ENCODE data around the gene METTL21C. TPM values are rescaled to one million over a fixed set of nuclear protein-coding genes. Genes with fewer than 3 reads are reported as not detected.
A peak's percentile ranks its signal among the peaks of the same experiment; 100 is the strongest.

Gene METTL21C
- polyA plus RNA-seq, 6 donors from 2014 or later, result not detected

DNA sequence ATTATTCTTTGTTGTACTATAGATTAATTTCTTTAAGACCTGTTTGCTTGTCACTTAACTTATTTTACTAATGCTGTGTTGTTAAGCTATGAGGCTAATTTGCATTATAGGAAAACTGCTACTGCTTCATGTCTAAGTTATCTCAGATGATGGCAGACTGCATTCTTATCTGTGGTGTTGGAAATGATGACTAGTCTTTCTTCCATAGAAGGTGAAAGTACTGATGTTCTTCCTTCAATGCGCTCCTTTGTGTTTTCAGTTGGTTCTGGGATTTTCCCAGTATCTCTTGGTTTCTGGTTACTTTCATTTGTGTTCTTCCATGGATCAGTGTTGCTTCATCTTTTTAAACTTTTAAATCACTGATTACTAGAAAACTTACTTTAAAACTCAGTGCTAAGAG, 51.2 kb downstream of the METTL21C start:
- H3K27me3 Mint-ChIP-seq, result no peaks in the 10 kb centered on the region
- DNase-seq (no peak), ATAC-seq (ENCODE audit: low read depth in 2 of 2) (no peak)
- H3K27ac Mint-ChIP-seq, result no peak overlapping the region
- no peaks in the 10 kb centered on the region for H3K4me1 Mint-ChIP-seq
- H3K9me3 Mint-ChIP-seq, result no peaks in the 10 kb centered on the region
- no peak overlapping the region for H3K4me3 Mint-ChIP-seq
- H3K36me3 Mint-ChIP-seq, result peaks cover 13 to 21% of the 10 kb centered on the region in 2 donors

DNA sequence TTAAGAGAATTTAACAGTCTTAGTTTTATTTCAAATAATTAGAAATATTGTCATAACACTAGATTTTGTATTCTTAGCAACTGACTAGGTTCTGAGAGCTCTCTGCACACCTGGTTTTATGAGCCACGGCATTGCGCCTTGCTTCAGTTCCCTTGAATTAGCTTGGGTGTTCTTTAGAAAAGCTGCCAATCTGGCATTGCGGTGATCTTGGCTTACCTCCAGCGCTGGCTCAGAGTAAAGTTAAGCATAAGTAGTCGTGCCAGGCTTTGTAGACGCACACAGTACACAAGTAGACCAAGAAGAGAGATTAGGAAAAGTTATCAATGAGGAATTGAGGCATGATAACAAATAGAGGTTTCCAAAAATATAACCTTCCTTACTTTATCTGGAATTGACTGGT, 52.4 kb downstream of the METTL21C start:
- ATAC-seq (ENCODE audit: low read depth in 2 of 2) (no peak), DNase-seq (no peak)
- Mint-ChIP-seq H3K36me3 (peaks cover 10 to 25% of the 10 kb centered on the region in 2 donors), H3K4me1 (no peaks in the 10 kb centered on the region), H3K27ac (no peak overlapping the region), H3K27me3 (no peaks in the 10 kb centered on the region), H3K9me3 (peaks cover 0 to 1% (median 0%) of the 10 kb centered on the region in 7 donors), H3K4me3 (no peak overlapping the region)

DNA sequence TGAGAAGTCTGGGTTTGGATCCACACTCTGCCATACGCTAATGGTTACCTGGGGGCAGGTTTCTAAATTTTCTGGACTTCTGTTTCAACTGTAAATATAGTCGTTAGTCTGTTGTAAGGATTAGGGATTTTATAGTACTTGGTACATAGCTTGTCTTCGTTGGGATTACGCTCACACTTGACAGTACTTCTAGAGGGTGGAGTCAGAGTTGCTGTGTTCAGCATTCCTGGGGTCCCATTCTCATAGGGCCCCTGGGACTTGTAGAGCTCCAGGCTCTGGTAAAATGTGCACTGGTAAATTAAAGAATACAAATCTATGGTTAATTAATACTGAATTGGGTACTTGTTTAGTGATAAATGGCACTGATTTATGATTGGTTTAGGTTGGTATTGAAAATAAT, 52.8 kb downstream of the METTL21C start:
- H3K9me3 Mint-ChIP-seq, result peaks cover 0 to 1% (median 0%) of the 10 kb centered on the region in 7 donors
- no peak overlapping the region for H3K4me3 Mint-ChIP-seq
- H3K36me3 Mint-ChIP-seq, result peaks cover 10 to 29% of the 10 kb centered on the region in 2 donors
- no peak overlapping the region for H3K27ac Mint-ChIP-seq
- no peaks in the 10 kb centered on the region for H3K4me1 Mint-ChIP-seq
- H3K27me3 Mint-ChIP-seq, result no peaks in the 10 kb centered on the region
- no peak for ATAC-seq (ENCODE audit: low read depth in 2 of 2)
- DNase-seq, result no peak

DNA sequence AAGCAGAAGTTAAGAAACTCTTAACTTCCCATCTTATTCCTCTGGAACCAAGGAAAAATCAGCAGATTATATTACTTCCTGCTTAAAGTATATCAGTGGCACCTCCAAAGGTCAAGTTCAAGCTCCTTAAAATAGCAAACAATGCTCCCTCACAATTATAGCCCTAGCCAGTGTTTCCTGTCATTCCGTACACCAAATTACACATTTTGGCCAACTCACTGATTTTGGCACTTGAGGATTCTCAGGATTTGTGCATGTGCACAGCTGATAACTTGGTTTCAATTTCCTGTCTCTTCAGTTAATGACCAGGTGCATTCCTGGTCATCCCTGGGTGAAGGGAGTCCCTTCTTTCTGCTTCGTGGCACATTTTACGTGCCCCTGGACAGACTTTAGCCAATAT, 56.1 kb downstream of the METTL21C start:
- no peaks in the 10 kb centered on the region for H3K27me3 Mint-ChIP-seq
- peaks cover 28 to 52% of the 10 kb centered on the region in 2 donors for H3K36me3 Mint-ChIP-seq

More for the DNA sequence above, 56.1 kb downstream of the METTL21C start:
- no peak overlapping the region for H3K4me3 Mint-ChIP-seq
- no peak for DNase-seq
- H3K27ac Mint-ChIP-seq, result peak overlapping the region in 1 of 6 donors; percentile 15
- ATAC-seq (ENCODE audit: low read depth in 2 of 2), result no peak
- peaks cover 0 to 1% (median 0%) of the 10 kb centered on the region in 7 donors for H3K9me3 Mint-ChIP-seq
- no peaks in the 10 kb centered on the region for H3K4me1 Mint-ChIP-seq

Other genes starting within 250 kb of the METTL21C start
- gene TPP2, start 98.1 kb downstream of the METTL21C start, polyA plus RNA-seq (ENCODE audit: low read depth in 6 of 6), result 10 to 100 TPM; 11.8 to 29.0 (median 27.1) TPM
- gene TEX30, start 78.7 kb upstream of the METTL21C start, polyA plus RNA-seq (ENCODE audit: low read depth in 6 of 6), result 10 to 100 TPM; 14.6 to 31.8 (median 20.2) TPM
- not detected for gene POGLUT2, start 103.9 kb upstream of the METTL21C start, polyA plus RNA-seq (ENCODE audit: low read depth in 6 of 6)
- gene BIVM, start 104.1 kb upstream of the METTL21C start, polyA plus RNA-seq (ENCODE audit: low read depth in 6 of 6), result 1 to 10 TPM; 2.2 to 7.5 (median 3.4) TPM
- 10 to 100 TPM; 14.3 to 37.4 (median 29.6) TPM for gene ERCC5, start 151.0 kb upstream of the METTL21C start, polyA plus RNA-seq (ENCODE audit: low read depth in 6 of 6)